Fibroblast of pulmonary artery (primary cell): Measurements from ENCODE around the gene NPHP4.
A peak's percentile ranks its signal among the peaks of the same experiment; 100 is the strongest.

ENCODE experiments used
- DNase-seq: peaks from one replicate; pipeline ENCODE4 v3.0.0-alpha.2; 2010; ENCODE audit warnings: low read depth
- H3K4me3 ChIP-seq: replicated peaks from 2 replicates; pipeline ENCODE4 v1.5.1; 2011; ENCODE audit warnings: low read depth, mild to moderate bottlenecking, control low read depth, low read length, moderate library complexity
- CTCF ChIP-seq: IDR thresholded peaks from 2 replicates; pipeline ENCODE4 v1.5.1; 2011; ENCODE audit warnings: mild to moderate bottlenecking, control low read depth, low read length, inconsistent platforms; ENCODE audit errors: missing control alignments

The NPHP4 gene

GRCh38 chr1:5976726-5977493 lies 15.3 kb downstream of the NPHP4 start:
- H3K4me3 ChIP-seq: no peak overlapping the region
- TF ChIP-seq CTCF: no peak
- no peak for DNase-seq

- DNase-seq: no peak
- no peak for TF ChIP-seq CTCF
These were observed 16.0 kb downstream of the NPHP4 start for GRCh38 chr1:5976231-5976630.

GRCh38 chr1:5975133-5975880 lies 16.9 kb downstream of the NPHP4 start:
- TF ChIP-seq CTCF: peak; percentile 89
- peak; percentile 73 for DNase-seq
- H3K4me3 ChIP-seq: no peak overlapping the region

More at GRCh38 chr1:5976231-5976630, 16.0 kb downstream of the NPHP4 start:
- no peak overlapping the region for H3K4me3 ChIP-seq

- TF ChIP-seq CTCF: no peak
- no peak for DNase-seq
- no peak overlapping the region for H3K4me3 ChIP-seq
These were observed 17.6 kb downstream of the NPHP4 start for GRCh38 chr1:5974631-5975030.

GRCh38 chr1:5973771-5974170 lies 18.5 kb downstream of the NPHP4 start:
- DNase-seq: no peak
- no peak overlapping the region for H3K4me3 ChIP-seq

GRCh38 chr1:5972198-5972520 lies 20.1 kb downstream of the NPHP4 start:
- no peak for DNase-seq
- no peak overlapping the region for H3K4me3 ChIP-seq
- no peak for TF ChIP-seq CTCF

More at GRCh38 chr1:5973771-5974170, 18.5 kb downstream of the NPHP4 start:
- no peak for TF ChIP-seq CTCF
